Measurements from ENCODE around the gene RPA3.

DNA sequence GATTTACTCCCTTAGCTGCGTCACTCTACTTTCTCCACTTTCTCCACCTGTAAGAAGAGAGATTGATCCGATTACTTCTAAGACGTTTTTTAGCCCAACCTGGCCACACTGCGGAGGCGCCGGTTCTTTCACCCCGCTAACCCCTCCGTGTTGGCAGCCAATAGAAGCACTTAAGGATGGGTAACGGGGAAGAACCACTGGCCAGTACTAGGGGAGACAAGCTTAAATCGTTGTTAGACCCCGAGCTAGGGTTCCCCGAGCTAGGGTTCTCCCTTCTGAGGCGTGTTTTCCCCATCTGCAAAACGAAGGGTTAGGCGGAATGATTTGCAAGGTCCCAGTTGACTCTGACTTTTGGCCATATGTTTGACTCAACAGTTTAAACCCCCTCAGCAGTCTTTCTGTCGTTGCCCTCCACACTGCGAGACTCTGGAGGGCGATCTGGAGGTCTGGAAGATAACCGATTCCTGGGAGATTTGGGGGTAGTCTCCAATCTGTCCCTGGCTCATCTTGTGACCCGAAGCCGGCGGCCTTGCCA, 77.2 kb downstream of the RPA3 start:
- TF ChIP-seq, protein P1, sequence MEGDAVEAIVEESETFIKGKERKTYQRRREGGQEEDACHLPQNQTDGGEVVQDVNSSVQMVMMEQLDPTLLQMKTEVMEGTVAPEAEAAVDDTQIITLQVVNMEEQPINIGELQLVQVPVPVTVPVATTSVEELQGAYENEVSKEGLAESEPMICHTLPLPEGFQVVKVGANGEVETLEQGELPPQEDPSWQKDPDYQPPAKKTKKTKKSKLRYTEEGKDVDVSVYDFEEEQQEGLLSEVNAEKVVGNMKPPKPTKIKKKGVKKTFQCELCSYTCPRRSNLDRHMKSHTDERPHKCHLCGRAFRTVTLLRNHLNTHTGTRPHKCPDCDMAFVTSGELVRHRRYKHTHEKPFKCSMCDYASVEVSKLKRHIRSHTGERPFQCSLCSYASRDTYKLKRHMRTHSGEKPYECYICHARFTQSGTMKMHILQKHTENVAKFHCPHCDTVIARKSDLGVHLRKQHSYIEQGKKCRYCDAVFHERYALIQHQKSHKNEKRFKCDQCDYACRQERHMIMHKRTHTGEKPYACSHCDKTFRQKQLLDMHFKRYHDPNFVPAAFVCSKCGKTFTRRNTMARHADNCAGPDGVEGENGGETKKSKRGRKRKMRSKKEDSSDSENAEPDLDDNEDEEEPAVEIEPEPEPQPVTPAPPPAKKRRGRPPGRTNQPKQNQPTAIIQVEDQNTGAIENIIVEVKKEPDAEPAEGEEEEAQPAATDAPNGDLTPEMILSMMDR (IDR thresholded peaks at IDR 0.05): no peak
- no peak for TF ChIP-seq POLR2A (IDR thresholded peaks at IDR 0.05)

Data from uterus (tissue), 2 donors.